Naive B cell (primary cell): ENCODE results near the gene TOGARAM1. TPM values are rescaled to one million over a fixed set of nuclear protein-coding genes. Genes with fewer than 3 reads are reported as not detected.

ENCODE experiments used
- ATAC-seq, 2 donors: fragments of 150-1000 bp; cut with Tn5 transposase; 2 replicates each; pipeline ENCODE4 v1.10.0; 2021; ENCODE audit warnings: low read depth in 2 of 2, mild to moderate bottlenecking in 2 of 2, moderate library complexity in 2 of 2
- DNase-seq: peaks from one replicate; pipeline ENCODE4 v3.0.0; 2022
- H3K27ac Mint-ChIP-seq, 6 donors: one replicate each; pipeline ENCODE4 v1.8.0; 2020 to 2022; ENCODE audit warnings: mild to moderate bottlenecking in 6 of 6, mixed read lengths in 6 of 6, moderate library complexity in 5 of 6, inconsistent platforms in 2 of 6
- H3K27me3 Mint-ChIP-seq, 3 donors: one replicate each; pipeline ENCODE4 v1.8.0; 2021 to 2022; ENCODE audit warnings: mixed read lengths in 3 of 3, mild to moderate bottlenecking in 1 of 3
- H3K36me3 Mint-ChIP-seq, 2 donors: one replicate each; pipeline ENCODE4 v1.8.0; 2020 to 2022; ENCODE audit warnings: mixed read lengths in 2 of 2, inconsistent platforms in 1 of 2, mild to moderate bottlenecking in 1 of 2
- H3K4me1 Mint-ChIP-seq, 3 donors: one replicate each; pipeline ENCODE4 v1.8.0; 2020 to 2022; ENCODE audit warnings: mixed read lengths in 3 of 3, inconsistent platforms in 1 of 3, mild to moderate bottlenecking in 1 of 3, moderate library complexity in 1 of 3
- H3K4me3 Mint-ChIP-seq, 8 donors: one replicate each; pipeline ENCODE4 v1.8.0; 2020 to 2022; ENCODE audit warnings: mild to moderate bottlenecking in 8 of 8, mixed read lengths in 8 of 8, moderate library complexity in 8 of 8, inconsistent platforms in 2 of 8
- H3K9me3 Mint-ChIP-seq, 7 donors: one replicate each; pipeline ENCODE4 v1.8.0; 2020 to 2022; ENCODE audit warnings: mixed read lengths in 7 of 7, mild to moderate bottlenecking in 5 of 7, inconsistent platforms in 2 of 7, moderate library complexity in 1 of 7
- polyA plus RNA-seq, 6 donors: library from polyadenylated mRNA; unstranded; fragments of 300-500 nt; fragmentation: Illumina TruSeq; gene quantifications; one replicate each; pipeline ENCODE4 v1.2.3, GENCODE V29; 2021; ENCODE audit warnings: low read depth in 6 of 6

The TOGARAM1 gene
- polyA plus RNA-seq, 6 donors from 2014 or later = 13.0 to 27.0 (median 15.8) TPM

- no peaks in the 10 kb centered on the region for H3K36me3 Mint-ChIP-seq
- no peaks in the 10 kb centered on the region for H3K27me3 Mint-ChIP-seq
- peak overlapping the region; percentile 12 to 97 (median 96) for H3K27ac Mint-ChIP-seq
- ATAC-seq (no peak), DNase-seq (no peak)
- no peaks in the 10 kb centered on the region for H3K9me3 Mint-ChIP-seq
- peaks cover 39 to 60% (median 53%) of the 10 kb centered on the region in 3 donors for H3K4me1 Mint-ChIP-seq
- H3K4me3 Mint-ChIP-seq = peak overlapping the region; percentile 92 to 98 (median 96)
Observed at GRCh38 chr14:45084946-45085346, 123.0 kb downstream of the TOGARAM1 start.

- H3K9me3 Mint-ChIP-seq = no peaks in the 10 kb centered on the region
- no peaks in the 10 kb centered on the region for H3K36me3 Mint-ChIP-seq
- H3K4me1 Mint-ChIP-seq = peaks cover 44 to 63% (median 59%) of the 10 kb centered on the region in 3 donors
- H3K4me3 Mint-ChIP-seq = peak overlapping the region in 1 of 8 donors; percentile 75
- no peaks in the 10 kb centered on the region for H3K27me3 Mint-ChIP-seq
- DNase-seq (no peak), ATAC-seq (no peak)
- peak overlapping the region in 2 of 6 donors; percentile 20 to 71 for H3K27ac Mint-ChIP-seq
Observed at GRCh38 chr14:45089813-45090212, 127.8 kb downstream of the TOGARAM1 start.

- no peaks in the 10 kb centered on the region for H3K27me3 Mint-ChIP-seq
- peaks cover 7 to 9% of the 10 kb centered on the region in 2 donors for H3K36me3 Mint-ChIP-seq
- DNase-seq (no peak), ATAC-seq (no peak)
- H3K9me3 Mint-ChIP-seq = no peaks in the 10 kb centered on the region
- no peak overlapping the region for H3K4me3 Mint-ChIP-seq
- no peak overlapping the region for H3K27ac Mint-ChIP-seq
- peaks cover 29 to 44% (median 40%) of the 10 kb centered on the region in 3 donors for H3K4me1 Mint-ChIP-seq
Observed at GRCh38 chr14:45091710-45092109, 129.7 kb downstream of the TOGARAM1 start.

- H3K27me3 Mint-ChIP-seq = no peaks in the 10 kb centered on the region
- H3K9me3 Mint-ChIP-seq = no peaks in the 10 kb centered on the region
- DNase-seq (no peak), ATAC-seq (no peak)
- peaks cover 15 to 23% (median 16%) of the 10 kb centered on the region in 3 donors for H3K4me1 Mint-ChIP-seq
- H3K36me3 Mint-ChIP-seq = peaks cover 20 to 26% of the 10 kb centered on the region in 2 donors
- no peak overlapping the region for H3K27ac Mint-ChIP-seq
- no peak overlapping the region for H3K4me3 Mint-ChIP-seq
Observed at GRCh38 chr14:45094275-45094674, 132.3 kb downstream of the TOGARAM1 start.

DNA sequence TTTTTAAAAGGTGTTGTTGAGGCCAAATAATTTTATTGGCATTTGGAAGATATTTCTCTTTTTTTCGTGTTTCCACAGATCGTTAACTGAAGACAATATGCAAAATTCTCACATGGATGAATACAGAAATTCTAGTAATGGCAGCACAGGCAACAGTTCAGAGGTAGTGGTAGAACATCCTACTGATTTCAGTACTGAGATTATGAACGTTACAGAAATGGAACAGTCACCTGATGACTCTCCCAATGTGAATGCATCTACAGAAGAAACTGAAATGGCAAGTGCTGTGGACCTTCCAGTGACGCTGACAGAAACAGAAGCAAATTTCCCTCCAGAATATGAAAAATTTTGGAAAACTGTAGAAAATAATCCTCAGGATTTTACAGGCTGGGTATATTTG is 133.2 kb downstream of the TOGARAM1 start:
- DNase-seq (no peak), ATAC-seq (no peak)
- H3K4me1 Mint-ChIP-seq = peaks cover 11 to 14% (median 14%) of the 10 kb centered on the region in 3 donors
- H3K27me3 Mint-ChIP-seq = no peaks in the 10 kb centered on the region
- peaks cover 20 to 27% of the 10 kb centered on the region in 2 donors for H3K36me3 Mint-ChIP-seq
- H3K27ac Mint-ChIP-seq = peak overlapping the region in 1 of 6 donors; percentile 34
- H3K9me3 Mint-ChIP-seq = no peaks in the 10 kb centered on the region
- H3K4me3 Mint-ChIP-seq = no peak overlapping the region

- Mint-ChIP-seq H3K4me1 (peaks cover 4 to 8% (median 6%) of the 10 kb centered on the region in 3 donors), H3K36me3 (peaks cover 27 to 29% of the 10 kb centered on the region in 2 donors), H3K4me3 (no peak overlapping the region), H3K27ac (no peak overlapping the region), H3K27me3 (no peaks in the 10 kb centered on the region), H3K9me3 (no peaks in the 10 kb centered on the region)
- ATAC-seq (no peak), DNase-seq (no peak)
Observed at GRCh38 chr14:45096218-45096617, 134.2 kb downstream of the TOGARAM1 start.

- ATAC-seq (no peak), DNase-seq (no peak)
- Mint-ChIP-seq H3K9me3 (no peaks in the 10 kb centered on the region), H3K4me1 (peaks cover 0 to 6% (median 3%) of the 10 kb centered on the region in 3 donors), H3K4me3 (no peak overlapping the region), H3K36me3 (peaks cover 14 to 16% of the 10 kb centered on the region in 2 donors), H3K27me3 (no peaks in the 10 kb centered on the region), H3K27ac (no peak overlapping the region)
Observed at GRCh38 chr14:45103806-45104205, 141.8 kb downstream of the TOGARAM1 start.

DNA sequence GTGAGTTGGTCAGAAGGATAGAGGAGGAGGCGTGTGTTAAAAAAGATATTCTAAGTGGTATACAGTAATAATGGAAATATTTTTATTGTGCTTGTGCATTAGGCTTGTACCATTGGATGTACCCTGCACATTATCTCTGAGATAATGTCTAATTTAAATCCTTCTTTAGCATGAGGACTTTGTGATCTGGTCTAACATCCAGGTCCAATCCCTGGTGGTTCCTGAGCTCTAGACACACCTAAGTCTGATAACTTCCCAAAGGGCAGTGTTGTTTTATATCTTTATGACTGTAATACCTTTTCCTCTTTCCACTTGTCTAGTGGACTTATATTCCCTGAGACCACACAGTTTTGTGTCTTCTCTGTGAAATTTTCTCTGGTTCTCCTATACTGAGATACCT is 142.6 kb downstream of the TOGARAM1 start:
- ATAC-seq (no peak), DNase-seq (no peak)
- Mint-ChIP-seq H3K9me3 (no peaks in the 10 kb centered on the region), H3K4me3 (no peak overlapping the region), H3K27ac (no peak overlapping the region), H3K27me3 (no peaks in the 10 kb centered on the region), H3K36me3 (peaks cover 14 to 16% of the 10 kb centered on the region in 2 donors), H3K4me1 (peaks cover 0 to 6% (median 0%) of the 10 kb centered on the region in 3 donors)

DNA sequence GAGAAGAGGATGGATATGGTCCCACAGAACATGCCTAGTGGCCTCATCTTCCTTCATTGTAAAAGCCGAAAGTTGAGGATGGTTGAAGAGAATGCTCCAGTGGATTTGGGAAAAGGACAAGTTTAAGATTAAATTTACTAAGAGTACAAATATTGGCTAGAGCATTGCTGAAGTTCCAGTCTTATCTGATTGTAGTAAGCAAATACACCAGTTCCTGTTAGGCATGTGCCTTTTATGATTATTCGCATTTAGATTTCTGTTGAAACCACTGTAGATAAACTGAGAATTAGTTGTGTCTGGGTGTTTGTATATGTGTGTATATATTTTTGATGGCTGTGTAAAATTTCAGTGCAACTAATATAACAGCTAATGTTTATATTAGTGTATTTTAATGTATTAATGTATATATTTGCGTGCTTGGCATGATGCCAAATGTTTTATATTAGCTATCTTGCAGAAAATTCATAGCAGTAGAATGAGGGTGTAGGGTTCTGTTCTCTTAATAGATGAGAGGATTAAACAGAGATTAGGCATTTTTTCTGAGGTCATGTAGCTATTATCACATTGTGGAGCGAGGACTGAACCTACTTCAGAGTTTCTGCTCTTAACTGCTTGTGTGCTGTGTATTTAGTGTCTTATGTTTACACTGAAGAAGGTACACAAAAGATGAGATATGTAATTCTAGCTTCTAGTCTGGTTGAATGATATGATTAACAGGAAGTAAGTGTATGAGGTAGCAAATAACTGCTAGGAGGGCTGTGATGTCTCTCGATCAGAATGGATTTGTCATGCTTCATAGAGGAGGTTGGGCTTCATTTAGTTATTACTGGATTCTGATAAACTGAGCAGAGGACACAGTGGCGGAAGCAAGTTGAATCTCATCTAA is 151.1 kb downstream of the TOGARAM1 start:
- Mint-ChIP-seq H3K9me3 (no peaks in the 10 kb centered on the region), H3K27ac (peak overlapping the region in 4 of 6 donors; percentile 3 to 72 (median 66)), H3K27me3 (no peaks in the 10 kb centered on the region), H3K36me3 (peaks cover 13 to 25% of the 10 kb centered on the region in 2 donors), H3K4me1 (no peaks in the 10 kb centered on the region), H3K4me3 (no peak overlapping the region)
- DNase-seq = no peak
- ATAC-seq = no peak

- no peak overlapping the region for H3K4me3 Mint-ChIP-seq
- H3K4me1 Mint-ChIP-seq = no peaks in the 10 kb centered on the region
- no peaks in the 10 kb centered on the region for H3K9me3 Mint-ChIP-seq
- ATAC-seq (no peak), DNase-seq (no peak)
- peaks cover 13 to 17% of the 10 kb centered on the region in 2 donors for H3K36me3 Mint-ChIP-seq
- peak overlapping the region in 1 of 6 donors; percentile 44 for H3K27ac Mint-ChIP-seq
- H3K27me3 Mint-ChIP-seq = no peaks in the 10 kb centered on the region
Observed at GRCh38 chr14:45114327-45114726, 152.3 kb downstream of the TOGARAM1 start.

DNA sequence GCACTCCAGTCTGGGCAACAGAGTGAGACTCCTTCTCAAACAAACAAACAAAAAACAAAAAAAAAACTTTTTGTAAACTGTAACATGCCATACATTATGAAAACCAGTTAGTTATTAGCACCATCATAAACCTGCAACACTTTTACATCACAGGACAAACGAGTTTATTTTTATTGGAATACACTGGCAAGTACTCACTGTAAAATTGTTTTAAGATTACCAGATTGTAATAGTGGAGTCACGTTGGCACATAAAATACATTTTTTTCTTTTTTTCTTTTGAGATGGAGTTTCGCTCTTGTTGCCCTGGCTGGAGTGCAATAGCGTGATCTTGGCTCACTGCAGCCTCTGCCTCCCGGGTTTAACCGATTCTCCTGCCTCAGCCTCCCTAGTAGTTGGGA is 156.6 kb downstream of the TOGARAM1 start:
- Mint-ChIP-seq H3K36me3 (peaks cover 3 to 13% of the 10 kb centered on the region in 2 donors), H3K4me3 (no peak overlapping the region), H3K4me1 (no peaks in the 10 kb centered on the region), H3K27ac (no peak overlapping the region), H3K9me3 (no peaks in the 10 kb centered on the region), H3K27me3 (no peaks in the 10 kb centered on the region)
- DNase-seq = no peak
- ATAC-seq = no peak

DNA sequence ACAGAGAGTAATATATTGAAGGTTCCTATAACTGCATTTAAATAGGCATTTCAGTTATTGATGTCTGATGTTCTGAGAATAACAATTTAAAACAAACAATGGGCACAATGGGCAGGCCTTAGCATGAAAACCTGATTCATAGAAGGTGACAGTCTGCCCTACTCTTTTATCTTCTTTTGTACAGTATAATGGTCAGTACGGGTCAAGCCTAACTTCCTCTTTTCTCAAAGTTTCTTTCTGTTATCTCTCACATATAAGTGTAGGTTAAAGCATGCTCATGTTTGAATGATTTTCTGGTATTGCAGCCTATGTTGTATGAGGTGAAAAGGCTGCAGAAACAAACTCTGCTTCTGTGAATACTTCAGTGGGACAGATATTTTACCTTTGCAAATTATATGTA is 158.1 kb downstream of the TOGARAM1 start:
- Mint-ChIP-seq H3K27me3 (no peaks in the 10 kb centered on the region), H3K4me3 (no peak overlapping the region), H3K4me1 (no peaks in the 10 kb centered on the region), H3K27ac (no peak overlapping the region), H3K9me3 (no peaks in the 10 kb centered on the region), H3K36me3 (peaks cover 0 to 15% of the 10 kb centered on the region in 2 donors)
- ATAC-seq = no peak
- DNase-seq = no peak

DNA sequence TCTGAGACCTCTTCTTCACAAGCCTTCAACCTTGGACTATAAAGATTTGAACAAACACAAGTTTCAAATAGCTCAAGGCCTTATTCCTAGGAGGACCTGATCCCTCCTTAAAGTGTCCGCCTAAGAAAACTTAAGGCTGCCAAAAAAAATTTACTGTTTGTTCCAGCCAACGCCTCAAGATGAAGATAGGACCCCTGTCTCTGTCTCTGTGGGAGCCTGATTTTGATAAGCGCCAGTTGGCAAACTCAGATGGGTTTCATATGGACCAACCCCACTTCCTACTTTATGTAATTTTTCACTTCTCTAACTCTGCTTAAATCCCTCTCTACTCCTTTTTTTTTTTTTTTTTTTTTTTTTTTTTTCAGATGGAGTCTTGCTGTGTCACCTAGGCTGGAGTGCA is 161.3 kb downstream of the TOGARAM1 start:
- H3K27me3 Mint-ChIP-seq = no peaks in the 10 kb centered on the region
- no peak for ATAC-seq
- H3K36me3 Mint-ChIP-seq = peaks cover 17 to 20% of the 10 kb centered on the region in 2 donors
- DNase-seq = no peak
- peaks cover 0 to 11% (median 0%) of the 10 kb centered on the region in 3 donors for H3K4me1 Mint-ChIP-seq
- H3K27ac Mint-ChIP-seq = peak overlapping the region in 1 of 6 donors; percentile 39
- H3K4me3 Mint-ChIP-seq = no peak overlapping the region
- no peaks in the 10 kb centered on the region for H3K9me3 Mint-ChIP-seq
